Uterus (tissue), 2 donors: Measurements from ENCODE around the gene USO1.

ENCODE experiments used
- POLR2A ChIP-seq, 2 donors: fragments of 450-650 bp; IDR thresholded peaks; one replicate each; pipeline ENCODE4 v1.6.1; 2016; ENCODE audit warnings: antibody characterized with exemption in 2 of 2, mild to moderate bottlenecking in 1 of 2, moderate library complexity in 1 of 2
- TF ChIP-seq, protein P1 (sequence below), 4 experiments: fragments of 200-600 bp in 2 of 4; fragments of 450-650 bp in 2 of 4; sonication (generic) in 2 of 4; IDR thresholded peaks; one replicate each; pipeline ENCODE4 v1.5.1; 2016 to 2019; ENCODE audit warnings: antibody characterized with exemption in 4 of 4, mild to moderate bottlenecking in 2 of 4, moderate library complexity in 1 of 4

GRCh38 chr4:75786526-75786925 is 62.1 kb downstream of the USO1 start:
- TF ChIP-seq, protein P1, sequence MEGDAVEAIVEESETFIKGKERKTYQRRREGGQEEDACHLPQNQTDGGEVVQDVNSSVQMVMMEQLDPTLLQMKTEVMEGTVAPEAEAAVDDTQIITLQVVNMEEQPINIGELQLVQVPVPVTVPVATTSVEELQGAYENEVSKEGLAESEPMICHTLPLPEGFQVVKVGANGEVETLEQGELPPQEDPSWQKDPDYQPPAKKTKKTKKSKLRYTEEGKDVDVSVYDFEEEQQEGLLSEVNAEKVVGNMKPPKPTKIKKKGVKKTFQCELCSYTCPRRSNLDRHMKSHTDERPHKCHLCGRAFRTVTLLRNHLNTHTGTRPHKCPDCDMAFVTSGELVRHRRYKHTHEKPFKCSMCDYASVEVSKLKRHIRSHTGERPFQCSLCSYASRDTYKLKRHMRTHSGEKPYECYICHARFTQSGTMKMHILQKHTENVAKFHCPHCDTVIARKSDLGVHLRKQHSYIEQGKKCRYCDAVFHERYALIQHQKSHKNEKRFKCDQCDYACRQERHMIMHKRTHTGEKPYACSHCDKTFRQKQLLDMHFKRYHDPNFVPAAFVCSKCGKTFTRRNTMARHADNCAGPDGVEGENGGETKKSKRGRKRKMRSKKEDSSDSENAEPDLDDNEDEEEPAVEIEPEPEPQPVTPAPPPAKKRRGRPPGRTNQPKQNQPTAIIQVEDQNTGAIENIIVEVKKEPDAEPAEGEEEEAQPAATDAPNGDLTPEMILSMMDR (IDR thresholded peaks at IDR 0.05): no peak
- TF ChIP-seq POLR2A (IDR thresholded peaks at IDR 0.05): no peak
